ENCODE data around the gene VLDLR.
"Not testable (repeated sequence)": the region's sequence is repeated elsewhere in the genome, so short reads cannot be mapped to it uniquely, and the experiment has no call there.

VLDLR gene

DNA sequence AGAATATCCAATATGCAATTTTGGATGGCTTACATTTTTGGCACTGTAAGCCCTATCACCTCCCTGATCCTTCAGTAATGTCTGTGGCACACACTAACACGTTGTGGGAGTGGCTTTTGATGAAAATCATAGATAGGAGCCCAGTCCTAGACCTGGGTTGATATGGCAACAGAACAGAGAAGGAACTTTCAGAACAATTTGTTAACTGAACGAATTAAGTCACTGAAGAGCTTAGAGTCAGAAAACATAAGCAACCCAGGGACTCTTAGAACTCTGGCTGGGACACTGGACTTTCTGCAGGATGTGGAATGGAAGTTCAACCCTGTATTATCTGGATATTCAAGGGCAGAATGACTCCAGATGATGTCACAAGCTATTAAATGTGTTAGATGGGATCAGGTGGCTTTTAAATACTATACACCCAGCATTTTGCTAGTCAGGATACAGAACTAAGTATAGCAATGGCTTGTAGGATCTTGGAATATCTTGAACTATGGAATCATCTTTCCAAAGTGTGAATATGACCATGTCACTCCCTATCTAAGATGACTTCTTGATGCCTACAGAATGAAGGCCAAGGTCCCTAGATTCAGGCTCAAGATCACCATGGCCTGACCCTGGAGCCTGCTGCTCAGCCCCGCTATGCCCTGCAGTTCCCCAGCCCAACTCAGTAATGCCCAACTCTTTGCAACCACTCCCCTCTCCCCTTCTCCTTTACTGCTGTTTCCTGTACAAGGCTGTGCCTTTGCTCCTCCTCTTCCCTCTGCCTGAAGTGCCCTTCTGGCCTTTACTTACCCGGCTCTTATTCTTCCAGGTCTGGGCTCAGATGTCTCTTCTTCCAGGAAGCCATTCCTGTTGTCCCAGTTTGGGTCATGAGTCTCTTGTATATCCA is 42.8 kb downstream of the VLDLR start:
- DNase-seq: no peak

DNA sequence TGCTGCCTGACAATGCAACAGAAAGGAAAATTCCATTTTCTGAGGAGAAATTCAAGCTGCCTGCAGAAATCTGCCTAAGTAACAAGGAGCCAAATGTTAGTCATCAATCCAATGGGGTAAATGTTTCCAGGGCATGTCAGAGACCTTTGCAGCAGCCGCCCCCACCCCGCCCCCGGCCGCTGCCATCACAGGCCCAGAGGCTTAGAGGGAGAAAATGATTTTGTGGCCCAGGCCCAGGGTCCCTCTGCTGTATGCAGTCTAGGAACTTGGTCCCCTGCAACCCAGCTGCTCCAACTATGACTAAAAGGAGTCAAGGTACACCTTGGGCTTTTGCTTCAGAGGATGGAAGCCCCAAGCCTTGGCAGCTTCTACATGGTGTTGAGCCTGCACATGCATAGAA is 45.0 kb downstream of the VLDLR start:
- DNase-seq: no peak

DNA sequence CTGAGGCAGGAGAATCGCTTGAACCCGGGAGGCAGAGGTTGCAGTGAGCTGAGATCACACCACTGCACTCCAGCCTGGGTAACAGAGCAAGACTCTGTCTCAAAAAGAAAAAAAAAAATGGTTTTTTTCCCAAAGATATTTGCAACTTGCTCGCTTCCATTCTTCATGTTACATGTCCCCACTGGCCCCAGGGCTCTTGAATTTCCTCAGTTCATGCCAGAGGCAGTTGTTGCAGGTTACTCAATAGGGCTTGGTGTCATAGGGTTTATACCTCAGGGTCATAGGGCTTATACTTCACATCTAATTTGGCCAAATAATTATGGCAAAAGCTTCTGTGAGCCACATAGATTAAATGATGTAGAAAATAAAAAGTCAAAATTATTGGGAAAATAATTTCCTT is 51.6 kb downstream of the VLDLR start:
- DNase-seq: no peak

DNA sequence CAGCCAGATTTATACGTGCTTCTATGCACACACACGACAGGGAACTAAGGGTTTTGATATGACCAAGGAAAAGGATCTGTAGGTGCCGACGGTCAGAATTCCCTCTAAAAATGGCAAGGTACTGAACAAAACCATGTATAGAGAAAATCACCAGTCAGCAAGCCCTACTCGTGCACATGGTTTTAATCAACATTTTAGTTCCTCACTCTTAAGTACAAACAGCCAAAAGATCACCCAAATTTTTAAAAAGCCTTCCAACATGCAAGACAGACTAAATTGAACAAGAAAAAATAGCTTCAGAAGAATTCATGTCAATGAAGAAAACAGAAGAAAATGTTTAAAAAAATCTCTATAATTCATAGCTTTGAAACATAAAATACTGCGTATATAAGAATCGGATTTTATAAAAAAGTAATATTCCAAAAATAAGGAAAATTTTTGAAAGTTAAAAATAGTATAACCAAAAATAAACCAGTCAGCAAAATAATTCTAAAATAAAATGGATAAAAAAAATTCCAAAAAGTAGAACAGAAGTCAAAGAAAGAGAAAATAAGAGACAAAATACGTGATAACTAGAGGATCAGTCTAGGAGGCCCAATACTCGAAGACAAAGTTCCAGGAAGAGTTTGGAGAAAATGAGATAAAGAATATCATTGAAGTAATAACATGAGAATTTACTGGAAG is 52.7 kb downstream of the VLDLR start:
- no peak for DNase-seq

DNA sequence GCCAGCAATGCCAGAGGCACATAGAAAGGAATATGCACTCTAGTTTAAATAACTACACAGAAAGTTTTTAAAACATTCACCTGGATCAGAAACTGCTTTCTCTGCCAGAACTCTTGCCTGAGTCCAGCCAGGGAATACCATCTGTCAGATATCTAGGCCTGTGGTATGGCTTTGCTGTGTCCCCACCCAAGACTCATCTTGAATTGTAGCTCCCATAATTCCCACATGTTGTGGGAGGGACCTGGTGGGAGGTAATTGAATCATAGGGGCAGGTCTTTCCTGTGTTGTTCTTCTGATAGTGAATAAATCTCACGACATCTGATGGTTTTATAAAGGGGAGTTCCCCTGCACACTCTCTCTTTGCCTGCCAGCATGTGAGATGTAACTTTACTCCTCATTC is 54.2 kb downstream of the VLDLR start:
- no peak for DNase-seq

DNA sequence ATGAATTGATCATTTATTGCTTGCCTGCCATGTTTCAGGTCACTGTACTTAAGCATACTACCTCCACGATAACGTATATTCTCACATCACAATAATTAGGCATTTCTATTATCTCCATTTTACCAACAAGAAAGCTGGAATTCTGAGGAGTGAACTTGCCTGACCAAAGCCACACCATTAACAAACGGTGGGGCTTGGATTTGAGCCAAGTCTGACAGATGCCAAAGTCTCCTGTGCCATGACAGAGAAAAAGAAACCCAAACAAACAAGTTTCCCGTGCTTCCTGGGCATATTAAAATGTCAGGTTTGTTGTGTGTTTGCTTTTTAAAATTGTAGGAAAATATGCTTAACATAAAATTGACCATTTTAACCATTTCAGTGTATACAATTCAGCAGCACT is 54.9 kb downstream of the VLDLR start:
- DNase-seq: no peak

DNA sequence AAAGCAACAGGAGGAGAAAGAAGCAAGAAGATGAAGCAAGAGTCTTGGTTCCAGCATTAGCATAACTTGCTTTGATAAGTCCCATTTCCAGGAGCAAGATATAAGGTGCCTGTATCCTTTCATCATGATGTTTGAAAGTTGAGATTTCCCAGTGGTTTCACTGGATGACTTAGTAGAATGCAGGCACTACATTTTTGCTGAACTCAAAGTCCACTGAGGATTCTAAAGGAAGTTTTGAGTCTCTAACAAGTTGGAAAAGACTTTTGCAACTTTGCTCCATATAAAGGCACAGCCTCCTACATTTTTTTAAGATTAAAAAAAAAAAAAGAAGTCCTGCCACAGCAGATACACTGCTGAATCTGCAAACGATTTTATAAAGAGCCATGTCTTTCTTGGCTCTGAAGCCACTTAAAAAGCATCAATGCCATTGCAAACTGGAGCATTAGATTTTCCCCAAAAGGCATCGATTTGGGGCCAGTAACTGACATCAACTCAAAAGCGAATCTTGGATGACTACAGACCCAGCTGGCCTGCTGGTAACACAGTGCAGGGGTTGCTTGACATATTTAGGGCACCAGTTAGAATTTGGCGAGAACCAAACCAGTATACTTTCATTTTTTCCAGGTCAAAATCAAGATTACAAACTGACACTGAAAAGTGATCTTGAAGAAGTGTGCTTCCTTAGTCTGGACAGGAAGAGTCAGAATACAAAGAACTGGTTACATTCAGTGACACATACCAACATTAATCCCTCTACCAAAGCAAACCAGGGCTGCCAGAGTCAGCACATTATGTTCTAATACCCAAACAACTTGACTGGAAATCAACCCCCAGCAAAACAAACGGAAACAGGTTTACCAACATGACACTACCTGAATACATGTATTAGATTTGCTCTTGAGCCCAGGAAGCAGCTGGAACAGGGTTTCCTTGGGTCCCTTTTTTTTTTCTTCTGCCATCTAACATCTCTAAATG is 56.6 kb downstream of the VLDLR start:
- no peak for DNase-seq

DNA sequence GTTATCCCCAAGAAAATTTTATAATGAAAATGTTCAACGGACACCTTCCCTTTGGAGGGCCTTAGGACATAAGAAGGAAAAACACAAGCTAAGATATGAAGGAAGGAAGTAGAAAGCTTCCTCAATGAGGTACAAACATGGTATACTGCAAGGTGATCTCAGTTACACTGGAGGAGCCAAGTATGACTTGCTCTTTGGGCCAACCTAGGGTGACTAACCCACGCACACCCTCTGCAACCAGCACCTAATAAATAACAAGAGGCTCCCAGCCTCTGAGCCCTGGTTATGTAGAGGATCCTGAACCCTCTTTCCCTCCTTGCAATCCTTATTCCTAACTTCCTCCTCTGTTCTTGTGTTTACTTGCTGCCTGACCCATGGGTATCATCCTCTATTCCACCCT is 57.4 kb downstream of the VLDLR start:
- DNase-seq: no peak

DNA sequence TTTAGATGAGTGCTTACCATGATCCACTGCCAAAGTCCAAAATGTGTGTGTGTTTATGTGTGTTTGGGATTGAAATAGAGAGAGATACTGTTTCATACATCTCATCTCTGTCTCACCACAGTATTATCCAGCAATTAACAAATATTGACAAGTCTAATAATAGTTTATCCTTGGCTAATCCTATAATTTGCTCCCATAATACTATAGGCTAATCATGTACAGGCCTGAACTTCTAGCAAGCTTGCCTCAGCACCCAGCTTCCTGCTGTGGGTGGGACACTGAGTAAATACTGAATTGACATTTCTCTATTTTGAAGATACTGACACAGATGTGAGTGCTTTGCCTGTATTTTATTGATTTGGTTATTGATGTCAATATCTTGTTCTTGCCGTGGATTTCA is 60.4 kb downstream of the VLDLR start:
- no peak for DNase-seq

DNA sequence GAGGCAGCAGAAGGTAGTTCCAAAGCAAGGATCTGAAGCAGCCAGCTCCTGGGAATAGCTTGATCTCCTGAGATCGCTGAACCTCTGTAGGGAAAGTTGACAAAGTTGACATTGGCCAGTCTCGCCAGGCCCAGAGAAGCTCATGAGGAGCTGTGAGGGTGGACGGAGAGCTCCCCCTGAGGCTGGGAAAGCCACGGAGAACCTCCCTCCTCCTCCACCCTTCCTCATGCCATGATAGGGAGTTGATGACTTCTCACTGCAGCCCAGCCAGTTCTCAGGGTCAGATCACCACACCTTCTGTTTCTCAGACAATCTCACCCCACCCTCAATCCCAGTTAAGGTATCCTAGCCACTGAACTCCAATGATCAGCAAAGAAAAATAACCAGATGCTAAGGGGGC is 65.3 kb downstream of the VLDLR start:
- DNase-seq: no peak

DNA sequence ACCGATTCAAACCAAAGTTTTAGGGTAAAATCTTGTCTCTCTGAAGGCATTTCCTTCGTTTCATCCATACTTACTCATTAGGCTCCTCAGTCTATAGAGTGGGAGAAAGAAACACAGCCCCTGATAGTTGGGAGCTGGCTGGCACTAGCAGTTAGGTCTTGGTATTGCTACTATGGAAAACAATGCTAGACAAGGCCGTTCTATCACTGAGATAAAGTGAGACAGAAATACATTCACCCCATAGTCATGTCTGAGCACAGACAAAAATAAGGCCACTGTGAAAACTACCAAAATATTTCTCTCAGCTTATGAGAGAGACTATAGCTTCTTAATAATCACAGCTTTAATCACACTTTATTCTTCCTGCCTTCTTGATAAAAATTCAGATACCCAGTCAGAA is 67.0 kb downstream of the VLDLR start:
- DNase-seq: no peak

DNA sequence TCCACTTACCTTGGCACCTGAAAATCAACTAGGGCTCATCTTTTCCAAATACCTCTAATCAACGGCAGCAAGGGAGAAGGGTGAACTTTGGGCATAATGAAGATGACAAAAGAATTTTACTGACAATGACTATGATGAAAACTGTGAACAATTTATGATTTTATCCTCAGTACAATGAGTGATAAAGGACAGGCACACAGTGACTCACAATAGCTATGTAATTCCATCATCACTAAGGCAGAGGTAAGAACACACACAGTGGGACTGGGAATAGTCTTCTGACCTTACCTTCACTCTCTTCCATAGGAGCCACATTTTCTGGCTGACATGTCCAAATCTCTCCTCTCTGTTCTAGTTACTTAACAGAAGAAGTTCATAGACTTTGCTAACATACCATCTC is 69.6 kb downstream of the VLDLR start:
- no peak for DNase-seq

DNA sequence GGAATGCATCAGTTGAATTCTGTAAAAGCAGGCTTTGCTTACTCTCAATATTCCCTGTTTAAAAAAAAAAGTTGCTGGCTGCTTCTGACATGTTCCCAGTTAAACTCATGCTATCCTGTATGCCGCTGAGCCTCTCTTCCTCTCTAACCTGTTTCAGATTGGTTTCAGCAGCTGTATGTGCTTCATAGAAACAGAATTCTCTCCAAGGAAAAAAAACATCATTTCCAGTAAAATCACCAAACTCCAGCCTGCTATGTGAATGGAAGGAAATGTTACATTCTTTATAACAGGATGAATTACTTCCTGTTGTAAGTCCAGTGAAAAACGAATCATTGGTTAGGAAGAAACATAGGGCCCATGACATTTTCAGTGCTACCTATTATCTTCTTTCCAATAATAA is 70.0 kb downstream of the VLDLR start:
- no peak for DNase-seq

DNA sequence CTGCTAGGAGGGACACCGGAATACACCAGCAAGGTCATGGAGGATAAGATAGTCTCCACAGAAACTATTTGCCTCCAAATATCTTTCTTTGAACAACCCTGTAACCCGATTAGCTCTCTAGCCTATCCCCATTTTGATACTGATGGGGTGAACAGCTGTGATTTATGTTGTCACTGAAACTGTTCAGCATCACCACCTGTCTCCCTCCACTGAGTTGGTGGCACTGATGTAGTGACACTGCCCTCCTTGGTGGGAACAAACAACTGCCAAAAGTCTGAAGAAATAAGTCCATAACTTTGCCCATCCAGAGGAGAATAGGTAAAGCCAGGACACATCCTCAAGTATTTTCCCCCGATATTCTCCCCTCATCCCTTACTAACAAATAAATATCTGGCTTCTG is 71.5 kb downstream of the VLDLR start:
- DNase-seq: no peak

DNA sequence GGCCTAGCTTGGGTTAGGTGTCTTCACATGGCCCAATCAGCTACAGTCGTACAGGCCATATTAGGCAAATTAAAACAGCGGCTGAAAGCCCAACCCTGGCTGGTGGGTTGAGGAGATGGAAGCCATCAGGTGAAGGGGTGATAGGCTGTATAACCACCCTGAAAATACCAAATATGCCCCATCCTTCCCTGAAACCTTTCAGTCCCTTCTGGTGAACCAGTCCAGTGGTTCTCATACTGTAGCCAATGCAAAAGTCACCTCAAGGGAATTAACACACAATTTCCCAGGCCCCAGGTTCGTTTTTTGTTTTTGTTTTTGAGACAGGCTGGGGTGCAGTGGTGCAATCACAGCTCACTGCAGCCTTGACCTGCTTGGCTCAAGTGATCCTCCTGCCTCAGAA is 75.9 kb downstream of the VLDLR start:
- no peak for DNase-seq

DNA sequence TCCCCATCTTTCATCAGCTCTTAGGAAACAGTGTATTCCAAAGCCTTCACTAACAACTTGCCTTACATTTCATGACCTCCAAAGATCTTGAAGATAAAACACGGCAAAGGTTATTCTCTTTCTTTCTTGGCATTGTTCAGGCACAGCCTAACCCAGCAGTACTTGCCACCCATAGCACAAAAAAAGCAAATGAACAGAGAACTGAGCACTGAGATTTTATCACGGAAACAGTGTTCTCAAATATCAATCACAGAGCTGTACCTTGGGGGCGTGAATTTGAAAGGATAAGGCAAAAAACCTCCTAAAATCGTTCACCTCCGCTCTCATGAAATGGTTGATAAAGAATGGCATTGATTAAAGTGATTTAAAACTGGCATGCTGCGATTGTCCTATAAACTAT is 78.8 kb downstream of the VLDLR start:
- DNase-seq: no peak

DNA sequence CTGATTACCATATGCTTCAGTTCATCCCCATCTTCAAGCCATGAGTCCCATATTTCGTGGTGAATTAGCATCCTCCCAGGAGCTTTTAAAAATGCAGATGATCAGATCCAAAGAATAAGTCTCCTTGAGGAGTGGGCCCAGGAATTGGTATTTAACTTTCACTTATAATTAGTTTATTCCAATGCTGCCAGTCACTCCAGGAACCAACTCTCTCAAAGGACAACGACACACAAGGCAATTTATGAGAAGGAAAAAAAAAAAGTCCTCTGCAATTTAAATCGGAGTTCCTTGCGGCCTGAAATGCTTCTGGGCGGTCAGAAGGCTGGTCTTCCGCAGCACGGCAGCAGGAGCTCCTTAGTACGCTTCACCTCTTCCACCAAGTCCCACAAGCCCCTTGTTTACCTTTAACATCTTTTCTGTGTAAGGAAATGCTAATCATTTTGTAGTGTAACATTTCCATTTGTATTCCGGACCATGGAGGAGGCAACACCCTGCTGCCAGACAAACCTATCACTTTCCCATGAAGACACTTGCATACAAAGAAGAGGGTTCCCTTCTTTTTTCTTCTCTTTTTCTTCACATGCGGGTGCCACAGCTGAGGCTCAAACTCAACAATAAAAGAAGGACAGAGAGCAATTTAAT is 79.4 kb downstream of the VLDLR start:
- DNase-seq: no peak

DNA sequence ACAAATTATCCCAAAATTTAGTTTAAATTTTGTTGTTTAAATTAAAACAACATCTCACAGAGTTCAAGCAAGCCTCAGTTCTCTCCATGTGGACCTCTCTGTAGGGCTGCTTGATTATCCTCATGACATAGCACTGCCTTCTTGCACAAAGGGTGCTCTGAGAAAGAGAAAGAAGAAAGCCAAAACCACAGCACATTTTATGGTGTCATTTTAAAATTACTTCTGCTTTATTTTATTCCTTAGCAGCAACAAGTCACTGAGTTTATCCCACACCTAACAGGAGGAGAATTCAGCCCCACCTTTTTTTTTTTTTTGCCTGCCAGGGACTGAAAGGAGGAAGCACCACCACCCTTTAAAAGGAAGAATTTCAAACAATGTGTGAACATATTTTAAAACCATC is 82.9 kb downstream of the VLDLR start:
- no peak for DNase-seq

DNA sequence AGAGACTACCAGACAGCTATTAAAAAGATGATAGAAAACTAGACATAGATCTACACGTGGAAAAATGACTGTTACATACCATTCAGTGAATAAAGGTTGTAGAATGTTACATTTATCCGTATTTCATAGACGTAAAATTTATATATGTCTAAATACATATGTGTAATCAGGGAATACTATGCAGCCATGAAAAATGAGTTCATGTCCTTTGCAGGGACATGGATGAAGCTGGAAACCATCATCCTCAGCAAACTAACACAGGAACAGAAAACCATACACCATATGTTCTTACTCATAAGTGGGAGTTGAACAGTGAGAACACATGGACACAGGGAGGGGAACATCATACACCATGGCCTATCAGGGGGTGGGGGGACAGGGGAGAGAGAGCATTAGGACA is 85.7 kb downstream of the VLDLR start:
- not testable (repeated sequence) for DNase-seq

Measured in T-helper 2 cell (primary cell).